ENCODE results near the gene C19orf38.
A peak's percentile ranks its signal among the peaks of the same experiment; 100 is the strongest.
"Not testable (repeated sequence)": the region's sequence is repeated elsewhere in the genome, so short reads cannot be mapped to it uniquely, and the experiment has no call there.

C19orf38 gene

GRCh38 chr19:10823690-10824089, 24.5 kb upstream of the C19orf38 start:
- no peak for DNase-seq

- no peak for DNase-seq
Measured at GRCh38 chr19:10826231-10826630, 22.0 kb upstream of the C19orf38 start.

GRCh38 chr19:10826846-10827245, 21.4 kb upstream of the C19orf38 start:
- no peak for DNase-seq

DNA sequence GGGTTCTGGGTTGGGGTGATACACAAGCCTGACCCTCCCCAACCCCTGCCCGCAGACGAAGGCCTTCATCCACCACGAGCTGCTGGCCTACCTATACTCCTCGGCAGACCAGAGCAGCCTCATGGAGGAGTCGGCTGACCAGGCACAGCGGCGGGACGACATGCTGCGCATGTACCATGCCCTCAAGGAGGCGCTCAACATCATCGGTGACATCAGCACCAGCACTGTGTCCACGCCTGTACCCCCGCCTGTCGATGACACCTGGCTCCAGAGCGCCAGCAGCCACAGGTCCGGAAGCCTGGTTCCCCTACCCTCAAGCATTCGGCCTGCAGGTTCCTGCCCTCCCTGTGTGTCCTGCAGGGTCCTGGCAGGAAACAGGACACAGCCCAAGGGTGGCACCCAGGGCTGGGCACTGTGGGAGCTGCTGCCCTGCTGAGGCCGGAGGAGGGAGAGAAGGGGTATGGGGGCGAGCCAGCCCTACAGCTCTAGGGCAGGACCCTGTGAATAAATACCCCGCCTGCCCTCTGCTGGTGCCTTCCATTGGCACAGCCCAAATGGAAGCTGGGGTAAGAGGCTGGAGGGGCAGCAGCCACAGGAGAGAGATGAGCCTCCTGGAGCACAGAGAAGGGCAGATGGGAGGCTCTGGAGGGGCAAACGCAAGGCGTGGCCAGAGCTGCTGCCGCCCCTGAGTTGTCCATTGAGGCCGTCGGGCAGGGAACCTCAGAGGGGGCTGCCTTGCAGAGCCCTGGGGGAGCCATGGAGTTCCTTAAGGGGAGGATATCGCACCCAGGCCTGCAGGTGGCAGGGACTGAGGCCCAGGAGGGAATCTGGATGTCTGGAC, 19.0 kb upstream of the C19orf38 start:
- DNase-seq = no peak

DNA sequence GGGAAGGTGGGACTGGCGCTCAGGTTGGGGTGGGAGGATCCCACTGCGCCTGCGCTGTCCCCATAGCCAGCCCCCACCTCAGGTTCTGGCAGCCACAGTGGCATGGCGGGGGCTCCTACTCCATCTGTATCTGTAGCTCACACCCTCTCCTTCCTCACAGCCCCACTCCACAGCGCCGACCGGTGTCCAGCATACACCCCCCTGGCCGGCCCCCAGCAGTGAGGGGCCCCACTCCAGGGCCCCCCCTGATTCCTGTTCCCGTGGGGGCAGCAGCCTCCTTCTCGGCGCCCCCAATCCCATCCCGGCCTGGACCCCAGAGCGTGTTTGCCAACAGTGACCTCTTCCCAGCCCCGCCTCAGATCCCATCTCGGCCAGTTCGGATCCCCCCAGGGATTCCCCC, 18.2 kb upstream of the C19orf38 start:
- DNase-seq = no peak

GRCh38 chr19:10830370-10830769, 17.8 kb upstream of the C19orf38 start:
- DNase-seq = no peak

- DNase-seq = no peak
Measured at GRCh38 chr19:10830931-10831779, 17.1 kb upstream of the C19orf38 start.

DNA sequence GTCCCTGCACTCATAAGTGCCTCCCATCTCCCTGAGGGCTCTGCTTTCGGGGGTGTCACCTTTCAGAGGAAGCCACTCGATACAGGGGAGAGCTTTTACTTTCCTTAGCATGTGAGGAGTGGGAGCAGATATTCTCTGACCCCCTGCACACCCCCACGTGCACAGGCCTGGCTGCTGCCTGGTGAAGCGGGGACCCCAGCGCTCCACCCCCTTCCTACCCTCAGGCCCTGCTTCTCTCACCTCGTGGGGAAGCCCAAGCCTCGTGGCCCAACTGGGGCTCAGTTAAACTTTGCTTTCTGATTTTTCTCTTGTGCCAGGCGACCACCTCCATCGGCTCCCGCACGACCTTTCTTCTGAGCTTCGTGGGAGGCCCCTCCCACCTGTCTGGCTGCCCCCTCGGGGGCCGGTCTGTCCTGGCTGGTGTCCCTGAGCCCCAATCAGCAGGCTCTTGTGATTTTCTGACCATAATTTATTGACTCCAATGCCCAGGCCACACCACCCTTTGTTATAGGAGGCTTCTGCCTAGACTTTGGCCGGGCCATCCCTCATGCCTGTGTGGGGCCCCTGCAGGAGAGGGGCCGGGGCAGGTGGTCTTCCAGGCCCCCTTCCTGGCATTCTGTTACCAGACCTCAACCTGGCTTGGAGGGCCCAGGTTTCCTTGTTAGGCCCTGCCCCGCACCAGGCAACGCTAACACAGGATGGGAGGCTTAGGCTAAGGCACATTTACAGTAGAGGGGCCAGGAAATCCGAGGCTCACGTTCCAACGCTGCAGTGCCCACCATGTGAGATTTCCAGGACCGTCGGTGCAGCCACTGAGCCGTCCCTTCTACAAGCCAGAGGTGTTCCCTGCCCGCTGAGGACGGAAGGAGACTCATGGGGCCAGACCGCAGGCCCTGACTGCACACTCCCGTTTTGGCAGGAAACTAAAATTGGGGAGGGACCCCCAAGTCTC, 16.0 kb upstream of the C19orf38 start:
- no peak for DNase-seq

DNA sequence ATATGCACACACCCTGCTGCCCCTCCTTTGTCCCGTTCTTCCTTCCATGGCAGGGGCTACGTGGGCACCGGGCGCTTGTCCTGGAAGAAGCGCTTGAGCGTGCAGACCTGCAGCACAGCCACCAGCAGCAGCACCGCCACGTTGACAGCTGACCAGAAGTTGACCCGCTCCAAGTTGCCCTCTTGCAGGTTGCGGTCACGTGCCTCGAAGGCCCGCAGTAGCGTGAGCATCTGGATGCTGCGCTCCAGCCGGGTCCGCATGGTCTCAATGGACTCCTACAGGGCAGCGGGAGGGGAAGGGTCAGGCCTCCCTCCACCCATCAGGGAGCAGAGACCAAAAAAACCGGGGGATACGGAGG, 15.3 kb upstream of the C19orf38 start:
- no peak for DNase-seq

DNA sequence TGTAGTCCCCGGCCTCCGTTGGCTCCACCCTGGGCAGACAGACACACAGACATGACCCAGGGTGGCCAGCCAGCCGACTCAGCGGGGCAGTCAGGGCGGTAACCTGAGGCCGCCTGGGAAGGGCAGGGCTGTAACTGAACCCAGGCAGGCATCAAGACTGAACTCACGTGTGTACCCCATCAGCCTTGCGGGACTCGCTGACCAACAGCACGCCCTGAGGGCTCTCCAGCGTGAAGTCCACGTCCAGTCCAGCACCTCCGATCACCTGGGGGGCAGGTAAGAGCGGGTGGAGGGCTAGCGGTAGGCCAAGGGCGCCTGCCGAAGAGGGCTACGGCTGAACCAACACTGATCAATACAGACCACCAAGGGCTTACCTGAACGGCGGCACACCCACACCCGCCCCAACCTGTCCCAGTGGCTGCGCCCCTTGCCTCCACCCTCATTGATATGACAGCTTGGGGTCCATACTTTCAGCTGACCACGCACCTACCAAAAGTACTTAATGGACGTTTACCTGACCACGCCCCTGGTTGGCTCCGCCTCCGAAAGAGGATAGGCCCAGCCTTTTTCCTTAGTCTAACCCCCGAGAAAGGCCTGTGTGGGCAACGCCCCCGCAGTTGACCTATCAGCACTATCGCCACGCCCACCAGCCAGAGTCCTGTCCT, 13.0 kb upstream of the C19orf38 start:
- no peak for DNase-seq

DNA sequence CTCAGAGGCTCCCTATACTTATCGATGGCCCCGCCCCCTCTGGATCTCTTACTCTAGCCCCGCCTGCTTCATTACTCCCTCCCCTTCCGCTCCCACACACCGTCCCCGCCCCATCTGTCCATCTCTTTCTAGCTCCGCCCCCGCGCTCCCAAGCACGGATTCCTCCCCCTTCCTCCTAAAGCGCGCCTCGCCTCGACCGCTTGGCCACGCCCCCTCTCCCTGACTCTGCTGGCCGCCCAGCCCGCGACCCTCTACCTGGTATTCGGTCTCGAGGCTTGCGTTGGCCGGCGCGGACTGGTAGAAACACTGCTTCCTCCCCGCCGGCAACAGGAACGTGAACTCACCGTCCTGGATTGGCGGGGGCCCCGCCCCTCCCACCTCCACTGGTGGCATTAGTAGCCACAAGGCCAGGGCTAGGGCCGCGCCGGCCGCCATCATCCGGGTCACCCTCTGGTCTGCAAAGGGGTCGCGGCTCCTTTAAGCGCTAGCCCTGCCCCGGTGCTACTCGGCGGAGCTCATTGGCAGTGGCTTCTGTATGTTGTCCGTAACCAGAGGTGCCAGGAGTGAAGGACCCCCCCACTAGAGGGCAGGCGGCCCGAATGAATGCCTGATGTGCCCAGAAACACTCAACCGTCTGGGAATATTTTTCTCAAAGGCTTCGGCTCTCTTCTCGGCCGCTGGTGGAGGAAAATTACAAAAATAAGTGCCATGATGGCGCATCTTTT, 12.3 kb upstream of the C19orf38 start, which contains the start of gene TMED1:
TMED1 (minus strand) TSS at position 459 of the 725 bp plus-strand sequence; CDS start at position 438, 21 bp downstream.
- peak; percentile 88 for DNase-seq

DNA sequence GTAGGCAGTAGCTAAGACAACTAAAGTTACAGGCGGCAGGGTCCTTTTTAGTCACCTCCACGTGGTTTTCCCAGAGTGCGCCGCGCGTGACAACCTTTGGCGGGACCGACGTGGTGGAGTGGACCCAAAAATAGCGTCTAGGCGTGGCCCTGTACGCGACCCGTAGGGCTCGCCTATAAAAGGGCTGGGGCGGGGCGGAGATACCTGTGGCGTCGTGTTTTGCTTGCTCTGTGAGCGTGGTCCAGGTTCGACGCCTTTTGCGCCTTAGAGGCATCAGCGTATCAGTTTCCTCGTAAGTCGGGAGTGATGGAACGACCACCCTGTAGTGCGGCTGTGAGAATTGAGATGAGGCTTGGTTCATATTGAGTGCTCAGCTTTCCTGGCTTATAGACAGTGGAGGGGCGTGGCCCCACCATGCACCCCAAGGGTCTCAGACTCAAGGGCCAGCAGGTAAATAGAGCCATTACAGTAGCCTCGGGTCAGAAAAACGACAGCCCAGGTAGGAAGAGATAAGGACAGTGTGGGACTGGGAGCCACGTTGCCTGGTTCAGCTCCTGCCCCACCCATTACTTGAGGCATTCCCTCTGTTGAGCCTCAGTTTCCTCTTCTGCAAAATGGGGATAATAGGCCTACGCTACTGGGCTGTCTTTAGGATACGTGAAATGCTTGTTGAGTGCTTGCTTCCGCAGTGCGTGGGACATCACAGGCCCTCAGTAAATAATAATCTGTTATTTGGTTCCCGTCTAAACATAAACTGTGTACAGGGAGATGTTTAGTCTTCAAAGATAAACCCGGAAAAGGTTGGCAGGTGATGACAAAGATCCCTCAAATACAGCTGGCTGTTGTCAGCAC, 11.5 kb upstream of the C19orf38 start:
- no peak for DNase-seq

DNA sequence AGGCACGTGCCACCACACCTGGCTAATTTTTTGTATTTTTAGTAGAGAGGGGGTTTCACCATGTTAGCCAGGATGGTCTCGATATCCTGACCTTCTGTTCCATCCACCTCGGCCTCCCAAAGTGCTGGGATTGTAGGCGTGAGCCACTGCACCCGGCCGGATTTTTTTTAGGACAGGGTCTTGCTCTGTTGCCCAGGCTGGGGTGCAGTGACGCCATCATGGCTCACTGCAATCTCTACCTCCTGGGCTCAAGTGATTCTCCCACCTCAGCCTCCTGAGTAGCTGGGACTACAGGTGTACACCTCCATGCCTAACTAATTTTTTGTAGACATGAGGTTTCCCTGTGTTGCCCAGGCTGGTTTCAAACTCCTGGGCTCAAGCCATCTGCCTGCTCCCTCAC, 10.6 kb upstream of the C19orf38 start:
- not testable (repeated sequence) for DNase-seq

- DNase-seq = no peak
Measured at GRCh38 chr19:10838377-10838776, 9.8 kb upstream of the C19orf38 start.

DNA sequence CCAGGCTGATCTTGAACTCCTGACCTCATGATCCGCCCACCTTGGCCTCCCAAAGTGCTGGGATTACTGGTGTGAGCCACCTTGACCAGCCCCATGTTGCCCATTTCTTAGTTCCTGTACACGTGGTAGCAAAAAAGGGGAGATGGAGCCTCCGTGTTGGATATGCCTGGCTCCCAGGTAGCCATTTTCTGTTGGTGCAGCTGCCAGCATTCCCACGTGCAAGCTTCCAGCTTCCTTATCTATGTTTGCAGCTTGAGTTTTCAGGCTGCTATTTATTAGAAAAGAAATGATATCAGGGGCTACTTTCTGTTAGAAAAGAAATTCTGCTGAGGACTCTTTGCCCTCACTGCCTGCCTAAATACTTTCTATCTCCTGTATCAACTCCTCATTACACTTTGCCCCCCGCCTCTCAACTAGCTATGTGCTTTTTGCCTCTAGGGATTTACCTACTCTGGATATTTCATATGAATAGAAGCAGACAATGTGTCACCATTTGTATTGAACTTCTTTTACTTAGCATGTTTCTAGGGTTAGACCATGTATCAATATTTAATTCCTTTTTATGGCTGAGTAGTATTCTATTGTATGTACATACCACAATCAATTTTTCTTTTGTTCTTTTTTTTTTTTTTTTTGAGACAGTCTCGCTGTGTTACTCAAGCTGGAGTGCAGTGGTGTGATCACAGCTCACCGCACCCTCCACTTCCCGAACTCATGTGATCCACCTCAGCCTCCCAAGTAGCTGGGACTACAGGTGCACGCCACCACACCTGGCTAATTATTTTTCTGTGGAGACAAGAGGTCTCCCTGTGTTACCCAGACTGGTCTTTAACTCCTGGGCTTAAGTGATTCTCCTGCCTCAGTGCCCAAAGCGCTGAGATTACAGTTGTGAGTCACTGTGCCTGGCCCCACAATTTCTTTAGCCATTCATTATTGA, 8.8 kb upstream of the C19orf38 start:
- DNase-seq = no peak

- no peak for DNase-seq
Measured at GRCh38 chr19:10842788-10843187, 5.4 kb upstream of the C19orf38 start.

DNA sequence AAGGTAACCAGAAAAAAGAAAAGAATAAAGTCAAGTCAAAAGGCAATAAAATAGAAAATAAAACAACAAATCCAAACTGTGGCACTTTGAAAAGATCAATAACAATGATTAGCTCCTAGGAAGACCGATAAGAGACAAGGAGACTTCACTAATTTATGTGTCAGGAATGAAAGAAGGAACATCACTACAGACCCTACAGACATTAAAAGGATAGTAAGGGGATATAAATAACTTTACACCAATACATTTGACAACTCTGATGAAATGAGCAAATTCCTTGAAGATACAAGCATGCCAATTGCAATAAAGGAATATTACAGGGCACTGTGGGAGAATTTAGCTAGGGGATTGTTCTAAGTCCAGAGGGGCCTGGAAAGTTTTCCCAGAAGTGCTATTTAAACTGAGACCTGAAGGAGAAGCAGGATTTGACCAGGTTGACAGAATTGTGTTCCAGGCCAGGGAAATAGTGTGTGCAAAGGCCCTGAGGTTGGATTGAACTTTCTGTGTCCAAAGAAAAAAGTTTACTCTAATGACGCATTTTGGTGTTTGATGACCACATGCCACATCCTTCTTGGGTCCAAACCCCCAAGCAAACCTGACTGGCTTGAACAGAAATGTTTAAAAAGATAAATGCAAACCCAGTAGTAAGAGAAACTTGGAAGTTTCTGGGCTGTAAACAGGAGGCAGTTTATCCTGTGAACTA, 1.6 kb upstream of the C19orf38 start:
- DNase-seq = no peak

DNA sequence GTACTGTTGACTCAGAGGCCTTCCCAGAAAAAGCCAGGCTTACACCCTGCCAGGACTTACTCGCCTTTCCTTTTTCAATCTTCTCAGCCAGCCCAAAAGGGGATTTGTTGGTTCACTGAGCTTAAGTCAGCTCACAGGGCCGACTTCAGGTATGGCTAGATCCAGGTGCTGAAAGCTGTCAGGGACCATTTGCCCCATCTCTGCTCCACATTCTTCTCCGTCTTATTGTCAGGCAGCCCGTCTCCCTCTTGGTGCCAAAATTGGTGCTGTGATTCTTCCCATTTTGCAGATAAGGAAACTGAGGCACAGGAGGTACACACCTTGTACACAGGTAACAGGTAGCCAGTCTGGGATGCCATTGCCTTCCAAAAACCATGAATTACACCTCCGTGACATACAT, 2.4 kb downstream of the C19orf38 start:
- no peak for DNase-seq
